Measurements from ENCODE around the gene ADPRM.
A peak's percentile ranks its signal among the peaks of the same experiment; 100 is the strongest.
"Not testable (repeated sequence)": the region's sequence is repeated elsewhere in the genome, so short reads cannot be mapped to it uniquely, and the experiment has no call there.

ADPRM gene

GRCh38 chr17:10697092-10698081 lies at the start of gene ADPRM, which contains the start of gene SCO1:
TSS of gene ADPRM (plus strand) at chr17:10697594. CDS start at chr17:10704927, 7,333 bp downstream.
TSS of gene SCO1 (minus strand) at chr17:10697533. CDS start at chr17:10697507, 26 bp downstream.
- DNase-seq (ENCODE audit: low spot score) = peak; percentile 94

- no peak for DNase-seq (ENCODE audit: low spot score)
Measured at GRCh38 chr17:10648381-10648780, 49.0 kb upstream of the ADPRM start.

GRCh38 chr17:10648956-10649355 lies 48.4 kb upstream of the ADPRM start:
- no peak for DNase-seq (ENCODE audit: low spot score)

- DNase-seq (ENCODE audit: low spot score) = no peak
Measured at GRCh38 chr17:10649602-10650001, 47.8 kb upstream of the ADPRM start.

GRCh38 chr17:10651927-10652326 lies 45.5 kb upstream of the ADPRM start:
- no peak for DNase-seq (ENCODE audit: low spot score)

GRCh38 chr17:10652984-10653659 lies 44.3 kb upstream of the ADPRM start:
- no peak for DNase-seq (ENCODE audit: low spot score)

- no peak for DNase-seq (ENCODE audit: low spot score)
Measured at GRCh38 chr17:10653987-10654386, 43.4 kb upstream of the ADPRM start.

- DNase-seq (ENCODE audit: low spot score) = no peak
Measured at GRCh38 chr17:10657148-10657547, 40.2 kb upstream of the ADPRM start, which contains the start of gene MYH3. TSS of gene MYH3 (minus strand) at chr17:10657309. CDS start at chr17:10655064, 2,245 bp downstream.

- no peak for DNase-seq (ENCODE audit: low spot score)
Measured at GRCh38 chr17:10657879-10658278, 39.5 kb upstream of the ADPRM start.

GRCh38 chr17:10661437-10661836 lies 36.0 kb upstream of the ADPRM start:
- no peak for DNase-seq (ENCODE audit: low spot score)

- no peak for DNase-seq (ENCODE audit: low spot score)
Measured at GRCh38 chr17:10663231-10663630, 34.2 kb upstream of the ADPRM start.

- DNase-seq (ENCODE audit: low spot score) = no peak
Measured at GRCh38 chr17:10664571-10664970, 32.8 kb upstream of the ADPRM start.

GRCh38 chr17:10666906-10667305 lies 30.5 kb upstream of the ADPRM start:
- DNase-seq (ENCODE audit: low spot score) = no peak

GRCh38 chr17:10668775-10669174 lies 28.6 kb upstream of the ADPRM start:
- DNase-seq (ENCODE audit: low spot score) = peak; percentile 62

GRCh38 chr17:10673312-10673711 lies 24.1 kb upstream of the ADPRM start:
- no peak for DNase-seq (ENCODE audit: low spot score)

- no peak for DNase-seq (ENCODE audit: low spot score)
Measured at GRCh38 chr17:10674704-10675103, 22.7 kb upstream of the ADPRM start.

- DNase-seq (ENCODE audit: low spot score) = peak; percentile 17
Measured at GRCh38 chr17:10681866-10682446, 15.4 kb upstream of the ADPRM start.

- DNase-seq (ENCODE audit: low spot score) = peak; percentile 28
Measured at GRCh38 chr17:10683853-10684252, 13.5 kb upstream of the ADPRM start.

- DNase-seq (ENCODE audit: low spot score) = no peak
Measured at GRCh38 chr17:10687499-10687898, 9.9 kb upstream of the ADPRM start.

GRCh38 chr17:10695875-10696407 lies 1.5 kb upstream of the ADPRM start:
- DNase-seq (ENCODE audit: low spot score) = not testable (repeated sequence)

- peak; percentile 22 for DNase-seq (ENCODE audit: low spot score)
Measured at GRCh38 chr17:10698096-10698818, 863 bp downstream of the ADPRM start.

Data from AG08396 (cell line).